Measurements from ENCODE around the gene HEMK1. TPM values are rescaled to one million over a fixed set of nuclear protein-coding genes. Genes with fewer than 3 reads are reported as not detected.

Gene HEMK1
- total and polyA plus RNA-seq, 2 of the 4 experiments (the other 2 are of a cell fraction) = 17.2 to 20.8 TPM

GRCh38 chr3:50602595-50603191 is 33.4 kb downstream of the HEMK1 start (continued):
- TF ChIP-seq POLR2A (IDR thresholded peaks at IDR 0.05; ENCODE audit: low read depth, low read length) (no peak), USF2 (IDR thresholded peaks at IDR 0.05; ENCODE audit: low read depth, low read length) (no peak), CHD1 (IDR thresholded peaks at IDR 0.05; ENCODE audit: low read depth, low read length) (no peak), CEBPB (IDR thresholded peaks at IDR 0.05; ENCODE audit: low read depth, low read length) (no peak), RFX5 (IDR thresholded peaks at IDR 0.05; ENCODE audit: low read depth, low read length) (no peak)
